ENCODE measurements around the gene PABPN1L.
"Not testable (repeated sequence)": the region's sequence is repeated elsewhere in the genome, so short reads cannot be mapped to it uniquely, and the experiment has no call there.

PABPN1L gene

DNA sequence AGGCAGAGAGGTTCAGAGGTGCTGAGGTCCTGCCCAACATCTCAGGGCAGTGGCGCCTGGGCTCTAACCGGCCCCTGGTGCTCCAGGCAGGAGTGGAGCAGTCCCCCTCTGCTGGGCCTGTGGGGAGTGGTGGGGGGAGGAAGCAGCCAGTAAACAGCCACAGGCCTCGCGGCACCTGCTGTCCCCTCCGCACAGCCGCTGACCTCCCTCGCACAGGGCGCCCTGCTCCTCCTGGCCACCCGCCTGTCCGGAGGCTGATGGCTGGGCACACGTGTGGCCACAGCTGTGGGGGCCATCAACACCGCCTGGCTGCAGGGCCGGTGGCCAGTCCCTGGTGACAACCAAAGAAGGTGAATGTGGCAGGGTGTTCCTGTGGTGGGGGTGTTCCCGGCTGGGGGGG is 36.8 kb upstream of the PABPN1L start:
- intact Hi-C loops (cut with DNase I): no loop called here
- DNase-seq: no peak

DNA sequence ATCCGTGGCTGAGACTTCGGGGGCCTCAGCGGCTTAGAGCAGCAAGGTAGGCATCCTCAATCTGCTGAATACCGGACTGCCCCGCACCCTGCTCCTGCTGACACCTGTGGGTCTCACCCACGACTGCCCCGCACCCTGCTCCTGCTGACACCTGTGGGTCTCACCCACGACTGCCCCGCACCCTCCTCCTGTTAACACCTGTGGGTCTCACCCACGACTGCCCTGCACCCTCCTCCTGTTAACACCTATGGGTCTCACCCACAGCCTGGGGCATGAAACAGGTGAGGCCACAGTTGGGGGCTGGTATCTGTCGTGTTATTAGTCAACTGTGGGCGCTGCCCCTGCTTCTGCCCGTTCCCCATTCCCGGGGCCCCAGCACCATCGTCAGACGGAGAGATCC is 36.3 kb upstream of the PABPN1L start:
- intact Hi-C loops (cut with DNase I): no loop called here
- no peak for DNase-seq

DNA sequence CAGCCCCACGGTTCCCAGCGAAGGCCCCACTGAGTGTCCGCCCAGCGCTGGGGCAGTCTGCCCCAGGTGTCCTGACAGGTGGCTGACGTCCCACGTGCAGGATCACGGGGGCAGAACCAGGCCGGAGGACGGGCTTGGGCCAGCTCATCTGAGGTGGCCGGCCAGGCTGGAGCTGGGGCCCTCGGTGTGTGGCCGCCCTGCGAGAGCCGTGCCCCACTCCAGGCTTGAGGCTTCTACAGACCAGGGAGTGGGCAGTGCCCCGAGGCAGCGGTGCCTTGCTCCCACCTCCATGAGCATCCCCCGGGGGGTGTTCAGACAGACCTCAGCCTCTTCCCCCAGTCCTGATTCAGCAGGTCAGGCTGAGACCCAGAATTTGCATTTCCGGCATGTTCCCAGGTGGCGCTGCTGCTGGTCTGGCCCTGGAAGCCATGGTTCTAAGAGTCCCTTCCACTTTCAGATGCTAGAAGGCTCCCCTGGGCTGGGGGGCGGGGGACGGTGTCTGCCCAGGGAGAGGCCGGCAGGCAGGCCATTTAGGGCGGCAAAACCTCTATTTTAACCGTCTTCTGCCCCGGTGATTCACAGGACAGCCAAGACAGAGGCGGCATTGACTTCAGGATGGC is 35.4 kb upstream of the PABPN1L start:
- intact Hi-C loops (cut with DNase I): no loop called here
- DNase-seq: no peak

DNA sequence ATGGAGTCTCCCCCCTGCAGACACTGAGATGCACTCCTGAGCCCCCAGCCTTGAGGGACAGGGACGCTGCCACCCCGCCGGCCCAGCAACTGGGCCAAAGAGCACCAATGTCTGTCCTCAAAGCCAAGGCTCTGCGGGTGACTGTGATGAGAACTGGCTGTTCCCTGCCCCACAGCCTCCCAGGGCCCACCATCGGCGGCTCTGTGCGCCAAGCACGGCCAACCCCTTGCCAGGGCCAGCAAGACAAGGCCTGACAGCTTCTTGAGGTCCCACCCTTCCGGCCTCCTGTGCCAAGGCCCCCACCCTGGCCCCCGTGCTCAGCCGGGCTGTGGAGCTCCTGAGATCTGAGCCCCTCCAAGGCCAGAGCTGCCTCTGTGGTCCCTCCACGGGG is 34.2 kb upstream of the PABPN1L start:
- DNase-seq: no peak

DNA sequence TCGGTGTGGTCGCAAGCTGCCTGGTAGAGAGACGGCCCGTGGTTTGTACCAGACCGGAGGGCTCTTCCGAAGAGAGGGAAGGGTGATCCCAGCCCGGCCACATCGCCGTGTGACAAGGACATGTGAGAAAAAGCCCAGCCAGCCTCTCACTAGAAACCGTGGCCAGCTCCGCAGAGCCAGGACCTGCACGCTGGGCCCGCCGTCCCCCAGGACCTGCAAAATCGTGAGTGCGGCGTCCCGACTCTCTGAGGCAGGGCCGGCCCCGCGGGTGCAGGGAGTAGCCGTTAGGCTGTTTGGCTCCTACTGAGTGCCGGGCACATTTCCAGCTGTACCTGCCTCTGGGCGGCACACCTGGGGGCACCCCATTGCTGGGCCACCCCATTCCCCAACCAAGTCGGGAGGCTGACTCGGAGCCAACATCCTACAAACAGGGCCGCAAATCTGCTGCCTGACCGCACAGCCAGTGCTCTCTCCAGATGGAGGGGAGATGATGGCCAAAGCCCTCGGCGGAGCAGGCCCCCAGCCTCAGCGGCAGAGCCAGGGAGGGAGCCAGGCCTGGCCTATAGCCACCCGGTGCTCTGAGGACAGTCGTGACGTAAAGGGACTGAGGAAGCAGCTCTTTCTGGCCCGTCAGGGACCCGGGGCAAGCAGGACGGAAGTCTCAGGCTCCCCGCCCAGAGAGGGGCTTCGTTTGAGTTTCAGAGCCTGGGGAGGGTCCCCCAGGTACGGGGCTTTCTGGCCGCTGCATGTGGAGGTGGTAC is 33.6 kb upstream of the PABPN1L start:
- DNase-seq: no peak
- intact Hi-C loops (cut with DNase I): no loop called here

More for the DNA sequence above, 34.2 kb upstream of the PABPN1L start:
- intact Hi-C loops (cut with DNase I): no loop called here

DNA sequence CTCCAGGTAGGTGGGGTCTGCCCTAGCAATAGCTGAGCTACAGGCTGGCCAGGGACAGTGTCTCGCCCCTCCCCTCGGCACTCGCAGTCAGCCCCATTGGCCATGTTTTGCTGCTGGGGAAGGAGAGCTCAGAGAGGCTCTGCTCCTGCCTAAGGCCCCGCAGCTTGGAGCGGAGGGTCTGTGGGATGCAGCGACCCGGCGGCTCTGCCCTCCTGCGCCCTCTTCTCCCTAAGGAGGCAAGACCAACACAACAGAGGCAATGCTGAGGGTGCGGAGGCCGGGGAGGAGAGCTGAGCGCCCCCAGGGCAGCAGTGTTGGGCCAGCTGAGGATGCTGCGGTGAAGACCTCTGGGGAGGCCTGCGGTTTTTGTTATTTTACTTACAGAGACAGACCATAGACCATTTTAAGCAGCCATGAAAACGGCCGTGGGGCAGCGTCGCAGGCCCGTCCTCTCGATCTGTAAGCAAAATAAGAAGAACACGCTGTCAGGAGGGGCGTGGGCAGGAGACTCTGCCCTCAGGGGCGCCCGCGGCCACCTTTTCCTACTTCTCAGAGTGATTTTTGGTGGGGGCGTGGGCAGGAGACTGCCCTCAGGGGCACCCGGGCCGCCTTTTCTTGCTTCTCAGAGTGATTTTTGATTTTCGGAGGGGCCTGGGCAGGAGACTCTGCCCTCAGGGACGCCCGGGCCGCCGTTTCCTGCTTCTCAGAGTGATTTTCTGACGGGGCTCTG is 31.4 kb upstream of the PABPN1L start:
- intact Hi-C loops (cut with DNase I): no loop called here

DNA sequence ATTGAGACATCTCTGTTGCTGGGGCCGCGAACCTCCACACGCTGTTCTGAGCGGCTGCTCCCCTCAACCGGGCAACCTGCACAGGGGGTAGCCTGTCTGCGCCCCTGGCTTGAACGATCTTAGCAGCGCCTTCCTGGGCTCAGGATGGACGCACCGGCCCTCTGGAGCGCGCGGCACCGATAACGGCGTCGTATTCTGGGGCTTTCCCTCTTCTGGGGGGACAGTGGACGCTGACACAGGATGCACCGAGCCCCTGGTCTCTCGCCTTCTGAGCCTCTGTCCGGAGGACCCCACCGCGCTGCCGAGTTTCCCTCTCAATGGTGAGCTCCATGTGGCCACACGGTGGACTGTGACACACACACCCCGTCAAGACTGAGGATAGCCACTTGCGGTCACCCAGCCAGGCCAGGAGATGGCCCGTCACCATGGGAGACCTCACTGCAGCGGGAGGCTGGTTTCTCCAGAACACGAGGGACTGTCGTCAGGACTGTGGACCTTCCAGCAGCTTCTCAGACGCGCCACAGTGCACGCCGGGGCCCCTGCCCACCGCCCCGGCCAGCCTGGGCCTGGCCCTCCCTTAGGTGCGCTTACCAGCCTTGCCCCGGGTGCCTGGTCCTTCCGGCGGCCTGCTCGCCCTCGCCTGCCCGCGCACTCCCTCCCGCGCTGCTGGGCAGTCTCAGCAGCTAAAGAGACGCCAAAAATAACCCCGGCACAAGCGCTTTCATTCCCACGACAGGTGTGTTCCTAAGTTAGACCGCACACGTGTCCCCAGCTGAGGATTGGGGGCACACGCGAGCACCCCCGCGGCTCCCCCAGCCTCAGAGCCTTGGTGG is 30.0 kb upstream of the PABPN1L start:
- intact Hi-C loops (cut with DNase I): no loop called here
- DNase-seq: no peak

More for the DNA sequence above, 31.4 kb upstream of the PABPN1L start:
- no peak for DNase-seq

DNA sequence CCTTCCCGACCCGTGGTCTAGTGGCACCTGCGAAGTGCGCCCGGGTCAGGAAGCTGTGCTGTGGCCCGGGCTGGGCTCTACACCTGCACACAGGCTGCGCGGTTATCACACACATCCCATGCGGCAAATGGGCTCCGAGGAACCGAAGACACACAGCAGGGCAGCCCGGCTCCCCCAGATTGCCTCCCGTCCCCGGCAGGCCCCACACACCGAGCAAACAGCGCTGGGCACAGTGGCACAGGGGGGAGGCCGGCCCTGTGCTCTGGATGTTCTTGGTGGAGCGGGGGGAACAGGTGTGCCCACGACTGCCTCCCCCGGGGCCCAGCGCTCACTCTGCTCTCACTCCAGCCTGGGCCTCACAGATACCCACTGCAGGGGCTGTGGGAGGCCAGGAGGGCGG is 28.9 kb upstream of the PABPN1L start:
- intact Hi-C loops (cut with DNase I): no loop called here
- DNase-seq: no peak

DNA sequence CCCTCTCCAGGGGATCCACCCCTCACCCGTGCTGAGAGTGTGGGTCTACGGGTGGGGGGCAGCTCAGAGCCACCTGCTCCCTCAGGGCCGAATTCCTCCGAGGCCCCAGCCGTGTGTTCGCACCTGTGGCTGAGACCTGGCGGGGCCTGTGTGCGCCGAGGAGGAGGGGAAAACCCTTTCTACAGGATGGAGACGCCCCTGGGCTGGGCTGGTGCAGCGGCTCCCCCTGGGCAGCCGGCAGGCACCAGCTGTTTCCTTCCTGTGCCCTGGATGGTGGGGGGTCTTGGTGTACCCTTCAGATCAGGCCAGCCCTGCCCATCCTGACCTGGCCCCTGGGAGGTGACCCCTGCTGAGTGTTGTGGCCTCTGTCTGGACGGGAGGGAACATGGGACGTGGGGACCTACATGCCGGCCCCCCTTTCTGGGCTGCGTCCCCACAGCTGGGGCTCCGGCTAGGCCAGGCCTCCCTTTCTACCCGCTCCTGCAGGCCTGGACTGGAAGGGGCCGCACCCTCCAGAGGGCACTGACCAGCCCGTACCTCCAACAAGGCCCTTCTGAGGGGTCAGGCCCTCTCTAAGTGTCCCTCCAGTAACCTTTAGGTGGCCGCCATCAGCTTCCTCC is 28.3 kb upstream of the PABPN1L start:
- intact Hi-C loops (cut with DNase I): no loop called here
- no peak for DNase-seq

DNA sequence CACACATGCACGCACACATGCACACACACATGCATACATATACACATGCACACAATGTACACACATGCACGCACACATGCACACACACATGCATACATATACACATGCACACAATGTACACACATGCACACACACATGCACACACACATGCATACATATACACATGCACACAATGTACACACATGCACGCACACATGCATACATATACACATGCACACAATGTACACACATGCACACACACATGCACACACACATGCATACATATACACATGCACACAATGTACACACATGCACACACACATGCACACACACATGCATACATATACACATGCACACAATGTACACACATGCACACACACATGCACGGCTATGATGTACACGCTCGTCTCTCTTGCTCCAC is 27.8 kb upstream of the PABPN1L start:
- DNase-seq; intact Hi-C loops (cut with DNase I): not testable (repeated sequence)

DNA sequence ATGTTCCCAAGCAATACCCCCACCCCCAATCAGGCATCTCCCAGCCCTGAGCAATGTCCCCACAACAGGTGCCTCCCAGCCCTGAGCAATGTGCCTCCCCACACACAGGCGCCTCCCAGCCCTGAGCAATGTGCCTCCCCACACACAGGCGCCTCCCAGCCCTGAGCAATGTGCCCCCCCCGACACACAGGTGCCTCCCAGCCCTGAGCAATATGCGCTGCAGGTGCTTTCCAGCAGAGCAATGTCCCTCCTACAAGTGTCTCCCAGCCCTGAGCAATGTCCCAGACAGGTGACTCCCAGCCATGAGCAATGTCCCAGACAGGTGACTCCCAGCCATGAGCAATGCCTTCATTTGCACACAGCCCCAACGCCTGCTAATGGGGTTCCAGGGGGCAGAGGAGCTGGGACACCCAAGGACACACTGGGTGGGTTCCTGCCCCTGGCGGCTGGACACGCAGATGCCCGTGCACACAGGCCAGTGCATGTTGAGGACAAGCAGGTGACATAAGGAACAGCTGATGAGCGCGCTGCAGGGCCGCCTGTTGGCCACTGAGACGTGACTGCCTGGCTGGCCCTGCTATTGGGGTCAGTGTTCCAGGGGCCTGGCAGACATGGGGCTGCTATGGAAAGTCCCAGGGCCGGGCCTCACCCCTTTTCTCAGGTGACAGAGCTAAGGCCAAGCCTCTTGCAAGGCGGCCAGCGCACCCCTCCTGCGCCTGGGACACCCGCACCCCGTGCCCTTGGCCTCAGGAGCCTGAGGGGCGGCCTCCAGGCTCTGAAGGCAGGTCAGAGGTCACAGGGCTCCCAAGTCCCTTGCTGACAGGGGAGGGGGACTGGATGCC is 26.9 kb upstream of the PABPN1L start:
- peak in 39 of 42 donors; percentile 24 to 87 (median 56) for DNase-seq

DNA sequence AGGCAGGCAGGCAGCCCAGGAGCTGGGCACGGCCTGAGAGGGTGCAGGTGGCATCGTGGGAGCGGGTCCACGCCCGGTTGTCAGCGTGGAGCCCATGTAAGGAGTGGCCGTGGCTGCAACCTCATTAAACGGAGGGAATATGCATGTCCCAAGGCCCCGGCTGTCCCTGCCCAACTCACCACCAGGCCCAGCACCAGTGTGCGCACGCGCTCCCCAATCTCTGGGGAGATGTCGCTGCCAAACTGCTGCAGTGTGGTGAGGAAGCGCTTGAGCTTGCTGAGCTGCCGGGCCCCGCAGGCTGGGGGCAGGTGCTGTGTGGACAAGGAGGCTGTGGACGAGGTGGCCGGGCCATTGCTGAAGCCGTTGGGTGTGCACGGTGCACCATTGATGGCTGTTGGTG is 25.6 kb upstream of the PABPN1L start:
- no peak for DNase-seq
- intact Hi-C loops (cut with DNase I): no loop called here

More for the DNA sequence above, 26.9 kb upstream of the PABPN1L start:
- intact Hi-C loops (cut with DNase I): no loop called here

DNA sequence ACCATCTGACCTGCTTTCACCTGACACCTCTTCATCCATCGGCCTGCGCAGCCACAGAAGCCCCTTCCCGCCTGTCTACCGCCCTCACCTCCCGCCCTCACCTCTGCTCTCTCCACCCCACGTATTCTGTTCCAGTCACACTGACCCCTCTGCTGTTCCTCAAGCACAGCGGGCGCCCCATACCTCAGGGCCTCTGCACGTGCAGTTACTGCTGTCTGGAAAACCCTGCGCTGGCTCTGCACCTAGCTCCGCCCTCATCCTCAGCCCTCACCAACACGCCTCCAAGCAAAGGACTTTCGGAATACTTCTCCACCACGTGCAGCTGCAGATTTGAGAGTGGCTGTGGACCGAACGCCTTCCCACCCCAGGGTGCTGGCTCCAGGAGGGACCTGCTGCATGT is 24.6 kb upstream of the PABPN1L start:
- no peak for DNase-seq
- intact Hi-C loops (cut with DNase I): no loop called here

DNA sequence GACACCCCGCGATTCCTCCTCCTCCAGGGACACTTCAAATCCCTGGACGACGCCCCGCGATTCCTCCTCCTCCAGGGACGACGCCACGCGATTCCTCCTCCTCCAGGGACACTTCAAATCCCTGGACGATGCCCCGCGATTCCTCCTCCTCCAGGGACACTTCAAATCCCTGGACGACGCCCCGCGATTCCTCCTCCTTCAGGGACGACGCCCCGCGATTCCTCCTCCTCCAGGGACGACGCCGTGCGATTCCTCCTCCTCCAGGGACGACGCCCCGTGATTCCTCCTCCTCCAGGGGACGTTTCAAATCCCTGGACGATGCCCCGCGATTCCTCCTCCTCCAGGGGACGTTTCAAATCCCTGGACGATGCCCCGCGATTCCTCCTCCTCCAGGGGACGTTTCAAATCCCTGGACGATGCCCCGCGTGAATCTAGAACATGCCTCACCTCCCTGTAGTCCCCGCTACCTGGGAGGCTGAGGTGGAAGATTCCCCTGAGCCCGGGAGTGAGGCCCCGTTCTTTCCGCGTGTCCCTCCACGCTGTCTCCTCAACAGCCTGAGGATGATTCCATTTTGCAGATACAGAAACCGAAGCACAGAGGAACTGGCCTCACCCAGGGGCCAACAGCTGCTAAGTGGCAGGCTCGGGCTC is 23.4 kb upstream of the PABPN1L start:
- DNase-seq; intact Hi-C loops (cut with DNase I): not testable (repeated sequence)

DNA sequence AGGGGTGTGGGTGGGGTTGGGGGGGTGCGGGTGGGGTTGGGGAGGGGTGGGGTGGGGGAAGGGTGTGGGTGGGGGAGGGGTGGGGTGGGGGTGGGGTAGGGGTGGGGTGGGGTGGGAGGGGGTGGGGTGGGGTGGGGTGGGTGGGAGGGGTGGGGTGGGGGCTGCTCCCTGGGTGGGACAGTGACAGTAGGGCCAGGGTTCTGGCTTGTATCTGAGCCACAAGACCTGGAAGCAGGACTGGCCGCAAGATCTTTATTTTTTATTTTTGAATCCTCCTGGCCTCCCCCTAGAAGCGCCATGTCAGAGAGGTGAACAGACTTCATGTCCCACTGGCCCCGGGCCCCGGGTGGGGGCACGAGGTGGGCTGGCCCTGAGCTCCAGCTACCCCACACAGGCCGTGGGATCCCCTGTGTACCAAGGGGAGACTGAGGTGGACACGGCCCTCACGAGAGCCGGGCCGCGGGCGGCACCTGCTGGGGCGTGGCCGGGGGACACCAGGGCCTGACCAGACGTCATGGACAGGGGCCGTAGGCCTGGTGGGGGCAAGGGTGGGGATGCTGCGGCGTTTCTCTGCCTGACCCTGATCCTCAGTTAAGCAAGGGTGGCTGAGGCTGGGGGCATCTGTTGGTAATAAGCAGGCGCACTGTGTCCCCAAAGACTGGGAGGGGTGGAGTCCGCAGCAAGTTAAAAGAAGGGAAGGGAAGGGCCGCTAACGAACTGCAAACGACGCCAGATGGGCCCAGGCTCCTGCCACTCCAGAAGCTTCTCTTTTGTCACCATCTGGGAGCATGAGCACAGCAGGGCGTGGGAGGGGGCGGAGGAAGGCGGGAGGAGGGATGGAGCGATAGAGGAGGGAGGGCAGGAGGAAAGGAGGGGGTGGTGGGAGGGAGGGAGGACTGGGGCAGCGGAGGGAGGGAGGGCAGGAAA is 22.3 kb upstream of the PABPN1L start:
- peak in 1 of 42 donors; percentile 20 for DNase-seq
- intact Hi-C loops (cut with DNase I): no loop called here

DNA sequence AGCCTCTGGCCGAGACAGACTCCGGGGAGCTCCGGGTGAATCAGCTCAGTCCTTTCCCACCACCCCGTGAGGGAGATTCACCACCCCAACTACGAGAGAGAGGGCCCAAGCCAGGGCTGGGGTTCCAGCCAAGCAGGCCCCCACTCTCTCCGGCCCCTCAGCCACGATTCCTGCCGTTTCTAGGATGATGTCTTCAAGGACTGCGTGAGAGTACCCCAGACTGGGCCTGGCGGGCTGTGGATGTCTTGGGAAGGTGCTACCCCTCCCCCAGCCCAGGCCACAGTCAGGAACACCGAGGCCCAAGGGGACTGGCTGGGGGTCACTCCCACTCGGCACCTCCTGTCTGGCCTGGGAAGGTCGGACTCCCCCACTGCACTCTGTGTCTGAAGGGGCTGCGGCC is 21.6 kb upstream of the PABPN1L start:
- no peak for DNase-seq
- intact Hi-C loops (cut with DNase I): no loop called here
